ENCODE measurements around the gene CMSS1.

The CMSS1 gene

GRCh38 chr3:100083209-100083608 lies 265.5 kb downstream of the CMSS1 start:
- Histone ChIP-seq H4K20me1 (ENCODE audit: insufficient read depth, low read length) (no peaks in the 10 kb centered on the region), H3K9ac (ENCODE audit: low read length) (no peak overlapping the region), H3K36me3 (ENCODE audit: insufficient read depth, low read length) (no peaks in the 10 kb centered on the region), H3K4me1 (ENCODE audit: insufficient read depth, low read length, severe bottlenecking) (peaks cover 9% of the 10 kb centered on the region), H3K9me2 (ENCODE audit: low read depth, low read length) (no peaks in the 10 kb centered on the region), H3F3A (ENCODE audit: insufficient read depth, low read length) (no peaks in the 10 kb centered on the region), H3K4me3 (ENCODE audit: low read depth, low read length, poor library complexity, severe bottlenecking) (no peak overlapping the region), H3K27ac (ENCODE audit: low read depth, low read length, poor library complexity, severe bottlenecking) (no peak overlapping the region), H3K4me2 (ENCODE audit: low read length) (no peak overlapping the region), H3K27me3 (ENCODE audit: insufficient read depth, low read length) (no peaks in the 10 kb centered on the region), H3K79me2 (ENCODE audit: insufficient read depth, low read length) (no peaks in the 10 kb centered on the region), H3K9me3 (ENCODE audit: low read length) (no peaks in the 10 kb centered on the region), H2AFZ (ENCODE audit: low read length) (no peak overlapping the region)
- TF ChIP-seq EZH2 (IDR thresholded peaks at IDR 0.05; ENCODE audit: borderline replicate concordance, low read length) (no peak), CTCF (IDR thresholded peaks at IDR 0.05; ENCODE audit: low read length) (no peak)

GRCh38 chr3:100084100-100084806 lies 266.6 kb downstream of the CMSS1 start:
- H3K27ac ChIP-seq (ENCODE audit: low read depth, low read length, poor library complexity, severe bottlenecking): no peak overlapping the region
- TF ChIP-seq EZH2 (IDR thresholded peaks at IDR 0.05; ENCODE audit: borderline replicate concordance, low read length): no peak
- no peak for TF ChIP-seq CTCF (IDR thresholded peaks at IDR 0.05; ENCODE audit: low read length)
- no peaks in the 10 kb centered on the region for H3K9me2 ChIP-seq (ENCODE audit: low read depth, low read length)
- no peak overlapping the region for H2AFZ ChIP-seq (ENCODE audit: low read length)
- H3K9ac ChIP-seq (ENCODE audit: low read length): no peak overlapping the region
- no peak overlapping the region for H3K4me3 ChIP-seq (ENCODE audit: low read depth, low read length, poor library complexity, severe bottlenecking)
- H4K20me1 ChIP-seq (ENCODE audit: insufficient read depth, low read length): no peaks in the 10 kb centered on the region
- peaks cover 9% of the 10 kb centered on the region for H3K4me1 ChIP-seq (ENCODE audit: insufficient read depth, low read length, severe bottlenecking)
- no peaks in the 10 kb centered on the region for H3K27me3 ChIP-seq (ENCODE audit: insufficient read depth, low read length)
- no peaks in the 10 kb centered on the region for H3F3A ChIP-seq (ENCODE audit: insufficient read depth, low read length)
- no peaks in the 10 kb centered on the region for H3K36me3 ChIP-seq (ENCODE audit: insufficient read depth, low read length)
- no peak overlapping the region for H3K4me2 ChIP-seq (ENCODE audit: low read length)
- no peaks in the 10 kb centered on the region for H3K9me3 ChIP-seq (ENCODE audit: low read length)
- no peaks in the 10 kb centered on the region for H3K79me2 ChIP-seq (ENCODE audit: insufficient read depth, low read length)

GRCh38 chr3:100086401-100086800 lies 268.7 kb downstream of the CMSS1 start:
- no peaks in the 10 kb centered on the region for H3K27me3 ChIP-seq (ENCODE audit: insufficient read depth, low read length)
- no peak overlapping the region for H3K9ac ChIP-seq (ENCODE audit: low read length)
- H3K79me2 ChIP-seq (ENCODE audit: insufficient read depth, low read length): no peaks in the 10 kb centered on the region
- H3K27ac ChIP-seq (ENCODE audit: low read depth, low read length, poor library complexity, severe bottlenecking): no peak overlapping the region
- no peaks in the 10 kb centered on the region for H3K36me3 ChIP-seq (ENCODE audit: insufficient read depth, low read length)
- H3F3A ChIP-seq (ENCODE audit: insufficient read depth, low read length): no peaks in the 10 kb centered on the region
- no peak overlapping the region for H3K4me2 ChIP-seq (ENCODE audit: low read length)
- peaks cover 9% of the 10 kb centered on the region for H3K4me1 ChIP-seq (ENCODE audit: insufficient read depth, low read length, severe bottlenecking)
- TF ChIP-seq EZH2 (IDR thresholded peaks at IDR 0.05; ENCODE audit: borderline replicate concordance, low read length): no peak
- TF ChIP-seq CTCF (IDR thresholded peaks at IDR 0.05; ENCODE audit: low read length): no peak
- no peak overlapping the region for H3K4me3 ChIP-seq (ENCODE audit: low read depth, low read length, poor library complexity, severe bottlenecking)
- no peaks in the 10 kb centered on the region for H3K9me3 ChIP-seq (ENCODE audit: low read length)
- no peak overlapping the region for H2AFZ ChIP-seq (ENCODE audit: low read length)
- H3K9me2 ChIP-seq (ENCODE audit: low read depth, low read length): no peaks in the 10 kb centered on the region
- no peaks in the 10 kb centered on the region for H4K20me1 ChIP-seq (ENCODE audit: insufficient read depth, low read length)

All from OCI-LY1 (cell line).